HuH-7 (cell line): Measurements from ENCODE around the gene PHF20.
"Not testable (repeated sequence)": the region's sequence is repeated elsewhere in the genome, so short reads cannot be mapped to it uniquely, and the experiment has no call there.

Experiments
- DNase-seq: peaks from one replicate; pipeline ENCODE4 v3.0.0; 2011; ENCODE audit warnings: low spot score

Gene PHF20

GRCh38 chr20:35739294-35740163, 32.3 kb upstream of the PHF20 start:
- no peak for DNase-seq

GRCh38 chr20:35741892-35742740, 29.7 kb upstream of the PHF20 start, which contains the start of gene RBM39:
Gene RBM39, minus strand, starts transcription at chr20:35742260. Its CDS starts 1,386 bp downstream, at chr20:35740874.
- peak; percentile 93 for DNase-seq

GRCh38 chr20:35742741-35743523, 28.9 kb upstream of the PHF20 start:
- DNase-seq: no peak

- no peak for DNase-seq
These were observed 27.9 kb upstream of the PHF20 start for GRCh38 chr20:35743693-35744491.

- not testable (repeated sequence) for DNase-seq
These were observed 27.3 kb upstream of the PHF20 start for GRCh38 chr20:35744492-35744841.

GRCh38 chr20:35750611-35751010, 21.2 kb upstream of the PHF20 start:
- no peak for DNase-seq

GRCh38 chr20:35756404-35756803, 15.4 kb upstream of the PHF20 start:
- no peak for DNase-seq

GRCh38 chr20:35757098-35757705, 14.6 kb upstream of the PHF20 start:
- no peak for DNase-seq

- DNase-seq: not testable (repeated sequence)
These were observed 10.3 kb upstream of the PHF20 start for GRCh38 chr20:35761548-35761947.

- DNase-seq: no peak
These were observed 9.4 kb upstream of the PHF20 start for GRCh38 chr20:35762461-35762860.

GRCh38 chr20:35764936-35765335, 6.9 kb upstream of the PHF20 start:
- DNase-seq: not testable (repeated sequence)

- no peak for DNase-seq
These were observed 5.0 kb upstream of the PHF20 start for GRCh38 chr20:35766843-35767242.

GRCh38 chr20:35767683-35768481, 3.9 kb upstream of the PHF20 start:
- DNase-seq: no peak

GRCh38 chr20:35768731-35769664, 2.8 kb upstream of the PHF20 start:
- DNase-seq: peak; percentile 52

- no peak for DNase-seq
These were observed 487 bp upstream of the PHF20 start for GRCh38 chr20:35771367-35771688.

GRCh38 chr20:35772563-35773058, 796 bp downstream of the PHF20 start:
- no peak for DNase-seq

GRCh38 chr20:35773154-35773751, 1.4 kb downstream of the PHF20 start:
- DNase-seq: no peak

GRCh38 chr20:35774391-35774790, 2.6 kb downstream of the PHF20 start:
- no peak for DNase-seq
